Vagina (tissue), 2 donors: ENCODE measurements around the gene UMOD. TPM values are rescaled to one million over a fixed set of nuclear protein-coding genes. Genes with fewer than 3 reads are reported as not detected.

ENCODE experiments used
- DNase-seq, 2 donors: peaks; one replicate each; pipeline ENCODE4 v3.0.0-alpha.2; 2017; ENCODE audit errors: extremely low spot score in 2 of 2
- H3K27ac ChIP-seq: fragments of 200-600 bp; sonication (generic); one replicate; pipeline ENCODE4 v1.5.1; 2019
- H3K27me3 ChIP-seq: fragments of 200-600 bp; sonication (generic); one replicate; pipeline ENCODE4 v1.5.1; 2019
- H3K36me3 ChIP-seq, 2 donors: fragments of 200-600 bp; sonication (generic); one replicate each; pipeline ENCODE4 v1.5.1; 2017 to 2019
- H3K4me1 ChIP-seq: fragments of 200-600 bp; sonication (generic); one replicate; pipeline ENCODE4 v1.5.1; 2019
- H3K4me3 ChIP-seq, 2 donors: fragments of 200-600 bp; sonication (generic); 1 replicate in 1 of 2; 2 replicates in 1 of 2; pipeline ENCODE4 v1.5.1; 2016 to 2019
- H3K9me3 ChIP-seq: fragments of 200-600 bp; sonication (generic); one replicate; pipeline ENCODE4 v1.5.1; 2019
- CTCF ChIP-seq, 3 experiments: fragments of 450-650 bp in 2 of 3; fragments of 200-600 bp in 1 of 3; sonication (generic) in 1 of 3; IDR thresholded peaks; one replicate each; pipeline ENCODE4 v1.5.1; 2017 to 2019; ENCODE audit warnings: antibody characterized with exemption in 3 of 3, mild to moderate bottlenecking in 2 of 3, moderate library complexity in 2 of 3
- POLR2A ChIP-seq, 2 donors: fragments of 450-650 bp; IDR thresholded peaks; one replicate each; pipeline ENCODE4 v1.6.1; 2017; ENCODE audit warnings: antibody characterized with exemption in 2 of 2, mild to moderate bottlenecking in 2 of 2, moderate library complexity in 2 of 2
- POLR2AphosphoS5 ChIP-seq, 2 donors: sonication (generic); formaldehyde crosslinking; IDR thresholded peaks; one replicate each; pipeline ENCODE4 v1.9.0; 2017; ENCODE audit warnings: antibody characterized with exemption in 2 of 2, mild to moderate bottlenecking in 2 of 2, low read depth in 1 of 2; ENCODE audit not compliant: insufficient read depth in 1 of 2
- intact Hi-C: fragments of 100-400 bp; cut with DNase I; formaldehyde crosslinking; loops from one replicate; pipeline ENCODE4 v1.15.1; 2023
- total RNA-seq: library from RNA; depleted of rRNA; stranded (reverse); fragments of >200 nt; gene quantifications from one replicate; pipeline ENCODE4 v1.2.3, GENCODE V29; 2016

UMOD gene
- total RNA-seq, 1 donor from 2014 or later, result not detected

DNA sequence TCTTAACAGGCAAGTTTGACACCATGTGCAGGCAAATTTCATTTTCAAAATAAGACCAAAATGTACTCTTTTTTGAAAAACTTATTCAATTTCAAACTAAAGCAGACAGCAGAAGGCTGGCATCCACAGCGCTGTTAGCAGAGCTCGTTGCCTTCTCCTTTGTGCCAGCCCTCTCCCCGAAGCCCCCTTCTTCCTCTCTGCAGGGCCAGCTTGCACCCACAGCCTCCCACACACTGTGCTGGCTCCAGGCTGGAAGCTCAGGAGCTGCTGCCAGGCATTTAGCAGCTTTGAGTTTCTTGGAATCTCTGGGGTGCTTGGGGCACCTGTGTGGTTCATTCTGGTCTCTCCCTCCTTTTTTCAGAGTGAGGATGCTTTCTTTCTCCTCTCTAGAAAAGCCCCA lies 62.9 kb downstream of the UMOD start:
- no peaks in the 10 kb centered on the region for H3K4me1 ChIP-seq
- no peak overlapping the region for H3K27ac ChIP-seq
- intact Hi-C loops, result no loop called here
- H3K27me3 ChIP-seq, result no peaks in the 10 kb centered on the region
- no peak for DNase-seq
- TF ChIP-seq POLR2A (IDR thresholded peaks at IDR 0.05), result no peak
- TF ChIP-seq POLR2AphosphoS5 (IDR thresholded peaks at IDR 0.05; ENCODE audit: insufficient read depth in 1 of 2, low read depth in 1 of 2), result no peak
- no peak for TF ChIP-seq CTCF (IDR thresholded peaks at IDR 0.05)
- no peaks in the 10 kb centered on the region for H3K36me3 ChIP-seq
- H3K4me3 ChIP-seq, result no peak overlapping the region
- H3K9me3 ChIP-seq, result no peaks in the 10 kb centered on the region

- intact Hi-C loops, result no loop called here
- H3K4me3 ChIP-seq, result no peak overlapping the region
- DNase-seq, result no peak
- TF ChIP-seq POLR2AphosphoS5 (IDR thresholded peaks at IDR 0.05; ENCODE audit: insufficient read depth in 1 of 2, low read depth in 1 of 2) (no peak), CTCF (IDR thresholded peaks at IDR 0.05) (no peak), POLR2A (IDR thresholded peaks at IDR 0.05) (no peak)
- H3K9me3 ChIP-seq, result no peaks in the 10 kb centered on the region
- no peaks in the 10 kb centered on the region for H3K4me1 ChIP-seq
- no peaks in the 10 kb centered on the region for H3K27me3 ChIP-seq
- H3K27ac ChIP-seq, result no peak overlapping the region
- H3K36me3 ChIP-seq, result no peaks in the 10 kb centered on the region
Measured at GRCh38 chr16:20285993-20286499, 66.5 kb downstream of the UMOD start.

Other genes with a start within 250 kb of the UMOD start
- not detected for gene GP2, start 25.2 kb downstream of the UMOD start, total RNA-seq
- not detected for gene PDILT, start 52.0 kb upstream of the UMOD start, total RNA-seq
- 2.9 TPM for gene ACSM5, start 56.8 kb upstream of the UMOD start, total RNA-seq
- not detected for gene ACSM2A, start 98.8 kb upstream of the UMOD start, total RNA-seq
- not detected for gene ACSM2B, start 223.7 kb upstream of the UMOD start, total RNA-seq